ENCODE data around the gene FOXN3.
"Not testable (repeated sequence)": the region's sequence is repeated elsewhere in the genome, so short reads cannot be mapped to it uniquely, and the experiment has no call there.

DNA sequence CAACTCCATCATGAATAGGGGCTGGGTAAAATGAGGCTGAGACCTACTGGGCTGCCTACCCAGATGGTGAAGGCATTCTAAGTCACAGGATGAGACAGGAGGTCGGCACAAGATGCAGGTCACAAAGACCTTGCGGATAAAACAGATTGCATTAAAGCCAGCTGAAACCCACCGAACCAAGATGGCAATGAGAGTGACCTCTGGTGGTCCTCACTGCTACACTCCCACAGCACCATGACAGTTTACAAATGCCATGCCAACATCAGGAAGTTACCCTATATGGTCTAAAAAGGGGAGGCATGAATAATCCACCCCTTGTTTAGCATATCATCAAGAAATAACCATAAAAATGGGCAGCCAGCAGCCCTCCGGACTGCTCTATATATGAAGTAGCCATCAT, 122.6 kb downstream of the FOXN3 start:
- TF ChIP-seq CTCF (IDR thresholded peaks at IDR 0.05 in 8 of 11, conservative IDR thresholded peaks at IDR 0.05 in 3 of 11); POLR2A (IDR thresholded peaks at IDR 0.05): not testable (repeated sequence)
